ENCODE measurements around the gene JAZF1.

DNA sequence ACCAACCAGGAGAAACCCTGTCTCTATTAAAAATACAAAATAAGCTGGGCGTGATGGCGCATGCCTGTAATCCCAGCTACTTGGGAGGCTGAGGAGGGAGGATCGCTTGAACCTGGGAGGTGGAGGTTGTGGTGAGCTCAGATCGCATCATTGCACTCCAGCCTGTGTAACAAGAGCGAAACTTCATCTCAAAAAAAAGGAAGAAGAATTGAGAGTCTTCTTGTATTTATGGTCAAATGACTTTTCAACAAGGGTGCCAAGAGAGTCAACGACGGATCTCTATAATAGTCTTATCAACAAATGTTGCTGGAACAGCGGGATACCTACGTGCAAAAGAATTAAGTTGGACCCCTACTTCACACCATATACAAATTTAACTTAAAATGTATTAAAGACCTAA, 21.6 kb upstream of the JAZF1 start:
- TF ChIP-seq RAD21 (IDR thresholded peaks at IDR 0.05; ENCODE audit: insufficient read depth, low read depth, low read length) (no peak), STAT3 (IDR thresholded peaks at IDR 0.05; ENCODE audit: low read depth, low read length) (no peak), NR2F1 (conservative IDR thresholded peaks at IDR 0.05) (no peak), ZBTB33 (IDR thresholded peaks at IDR 0.05) (no peak), MTA3 (IDR thresholded peaks at IDR 0.05; ENCODE audit: borderline replicate concordance, low read length) (no peak), POLR2AphosphoS5 (IDR thresholded peaks at IDR 0.05; ENCODE audit: low read length) (no peak), RBBP5 (conservative IDR thresholded peaks at IDR 0.05) (no peak), SMAD1 (IDR thresholded peaks at IDR 0.05; ENCODE audit: low read depth, partially characterized antibody) (no peak), MXI1 (IDR thresholded peaks at IDR 0.05; ENCODE audit: low read depth, low read length) (no peak), FOS (IDR thresholded peaks at IDR 0.05; ENCODE audit: borderline replicate concordance, extremely low read depth, insufficient read length) (no peak), POLR2A (IDR thresholded peaks at IDR 0.05; ENCODE audit: low read depth, low read length) (no peak)
- TF ChIP-seq, protein P1, sequence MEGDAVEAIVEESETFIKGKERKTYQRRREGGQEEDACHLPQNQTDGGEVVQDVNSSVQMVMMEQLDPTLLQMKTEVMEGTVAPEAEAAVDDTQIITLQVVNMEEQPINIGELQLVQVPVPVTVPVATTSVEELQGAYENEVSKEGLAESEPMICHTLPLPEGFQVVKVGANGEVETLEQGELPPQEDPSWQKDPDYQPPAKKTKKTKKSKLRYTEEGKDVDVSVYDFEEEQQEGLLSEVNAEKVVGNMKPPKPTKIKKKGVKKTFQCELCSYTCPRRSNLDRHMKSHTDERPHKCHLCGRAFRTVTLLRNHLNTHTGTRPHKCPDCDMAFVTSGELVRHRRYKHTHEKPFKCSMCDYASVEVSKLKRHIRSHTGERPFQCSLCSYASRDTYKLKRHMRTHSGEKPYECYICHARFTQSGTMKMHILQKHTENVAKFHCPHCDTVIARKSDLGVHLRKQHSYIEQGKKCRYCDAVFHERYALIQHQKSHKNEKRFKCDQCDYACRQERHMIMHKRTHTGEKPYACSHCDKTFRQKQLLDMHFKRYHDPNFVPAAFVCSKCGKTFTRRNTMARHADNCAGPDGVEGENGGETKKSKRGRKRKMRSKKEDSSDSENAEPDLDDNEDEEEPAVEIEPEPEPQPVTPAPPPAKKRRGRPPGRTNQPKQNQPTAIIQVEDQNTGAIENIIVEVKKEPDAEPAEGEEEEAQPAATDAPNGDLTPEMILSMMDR (IDR thresholded peaks at IDR 0.05 in 2 of 3, conservative IDR thresholded peaks at IDR 0.05 in 1 of 3; ENCODE audit: control insufficient read depth in 2 of 3, extremely low read depth in 1 of 3, insufficient read depth in 1 of 3, low read depth in 3 of 3, low read length in 3 of 3) = no peak
